Stimulated activated CD4-positive, alpha-beta T cell treated with anti-CD3 and anti-CD28 coated beads, Interleukin-1b, Interleukin-23, amount 100 ng/mL, for 4 hours (primary cell): Measurements from ENCODE around the gene UGGT2.
"Not testable (repeated sequence)": the region's sequence is repeated elsewhere in the genome, so short reads cannot be mapped to it uniquely, and the experiment has no call there.

Experiments
- DNase-seq, 2 donors: peaks; one replicate each; pipeline ENCODE4 v3.0.0-alpha.2; 2020; ENCODE audit warnings: low read depth in 2 of 2

The UGGT2 gene

DNA sequence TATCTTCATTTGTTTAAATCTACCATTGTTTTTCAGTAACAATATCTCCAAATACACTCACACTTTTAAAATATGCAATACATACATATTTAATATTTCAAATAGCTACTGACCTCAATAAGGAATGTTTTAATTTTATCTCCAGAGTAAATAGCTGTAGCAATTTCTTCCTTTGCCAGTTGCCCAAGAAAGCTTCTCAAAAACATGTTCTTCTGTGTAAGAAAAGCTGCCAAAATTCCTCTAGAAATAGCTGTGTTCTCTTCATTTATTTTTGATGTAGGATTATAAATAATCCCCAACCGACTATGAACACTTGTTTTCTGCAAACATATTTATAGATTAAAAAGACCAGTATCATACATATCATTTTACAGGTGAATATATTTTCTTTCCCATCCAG is 150.5 kb downstream of the UGGT2 start:
- DNase-seq = no peak

GRCh38 chr13:95898256-95898655 is 154.9 kb downstream of the UGGT2 start:
- no peak for DNase-seq

- DNase-seq = no peak
These were observed 156.9 kb downstream of the UGGT2 start for GRCh38 chr13:95896301-95896700.

DNA sequence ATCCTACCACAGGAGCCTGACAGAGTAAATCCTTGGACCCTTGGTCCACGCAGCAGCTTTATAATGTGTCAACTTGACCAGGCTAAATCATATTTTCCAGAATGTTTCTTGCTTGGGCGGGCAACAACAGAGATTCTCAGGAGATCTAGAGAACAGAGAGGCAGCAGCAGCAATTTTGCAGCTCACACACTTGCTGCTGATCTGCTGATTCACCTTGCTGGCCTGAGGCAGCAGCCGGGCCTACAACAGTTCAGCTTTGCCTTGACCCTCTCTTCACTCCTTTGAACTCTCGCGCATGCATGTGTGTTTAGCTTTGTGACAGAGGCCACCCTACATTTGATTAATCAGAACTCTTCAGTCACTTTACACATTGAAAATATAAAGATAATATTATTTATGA is 159.3 kb downstream of the UGGT2 start:
- no peak for DNase-seq

- DNase-seq = no peak
These were observed 171.1 kb downstream of the UGGT2 start for GRCh38 chr13:95882121-95882520.

GRCh38 chr13:95880331-95880730 is 172.9 kb downstream of the UGGT2 start:
- DNase-seq = no peak

- no peak for DNase-seq
These were observed 178.9 kb downstream of the UGGT2 start for GRCh38 chr13:95874286-95874685.

DNA sequence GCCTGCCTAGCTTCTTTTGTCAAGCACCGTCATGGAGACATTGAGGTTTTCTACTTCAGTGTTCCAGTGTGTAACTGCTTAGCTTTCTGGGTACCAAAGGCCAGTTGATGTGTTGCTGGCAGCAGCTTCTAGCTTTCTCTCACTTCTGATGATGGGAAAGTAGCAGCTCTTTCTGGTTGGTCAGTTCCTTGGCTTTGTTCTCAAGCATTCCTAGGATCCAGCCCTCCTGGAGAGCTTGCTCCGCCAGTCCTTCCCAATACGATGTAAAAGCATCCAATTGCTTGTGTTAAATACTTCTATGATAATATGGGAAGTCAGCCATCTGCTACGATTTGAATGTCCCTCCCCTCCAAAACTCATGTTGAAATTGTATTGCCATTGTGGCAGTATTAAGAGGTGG is 182.8 kb downstream of the UGGT2 start:
- no peak for DNase-seq

DNA sequence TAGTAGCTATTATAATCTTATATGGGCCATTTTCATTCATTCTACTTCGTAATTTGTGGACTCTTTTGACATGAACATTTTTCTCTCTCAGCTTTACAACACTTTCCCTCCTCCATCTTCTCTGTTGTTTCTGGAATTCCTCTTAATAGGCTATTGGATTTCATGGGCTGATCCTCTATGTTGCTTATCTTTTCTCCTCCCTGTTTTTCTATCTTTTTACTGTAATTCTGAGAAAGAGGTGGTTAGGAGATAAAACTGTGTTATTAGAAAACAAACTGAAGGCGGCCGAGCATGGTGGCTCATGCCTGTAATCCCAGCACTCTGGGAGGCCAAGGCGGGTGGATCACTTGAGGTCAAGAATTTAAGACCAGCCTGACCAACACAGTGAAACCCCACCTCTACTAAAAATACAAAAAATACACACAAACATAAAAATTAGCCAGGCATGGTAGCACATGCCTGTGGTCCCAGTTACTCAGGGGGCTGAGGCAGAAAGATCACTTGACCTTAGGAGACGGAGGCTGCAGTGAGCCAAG is 188.1 kb downstream of the UGGT2 start:
- DNase-seq = no peak

DNA sequence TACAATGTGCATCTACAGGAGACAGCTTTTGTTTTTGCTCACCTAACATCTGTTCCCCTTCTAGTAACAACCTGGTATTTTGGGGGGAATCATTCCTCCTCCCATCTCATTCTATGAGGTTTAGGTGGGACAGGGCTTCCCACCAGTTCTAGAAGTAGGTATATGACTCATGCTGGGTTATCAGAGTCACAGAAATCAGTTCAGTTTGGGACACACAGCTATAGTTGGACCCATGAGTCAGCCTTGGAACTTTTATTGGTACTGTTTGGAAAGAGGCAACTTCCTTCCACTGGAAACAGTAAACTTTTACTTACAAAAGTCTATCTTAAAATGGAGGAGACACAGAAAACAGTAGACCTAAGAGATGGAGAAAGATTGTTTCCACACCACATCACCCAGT is 190.8 kb downstream of the UGGT2 start:
- DNase-seq = no peak

DNA sequence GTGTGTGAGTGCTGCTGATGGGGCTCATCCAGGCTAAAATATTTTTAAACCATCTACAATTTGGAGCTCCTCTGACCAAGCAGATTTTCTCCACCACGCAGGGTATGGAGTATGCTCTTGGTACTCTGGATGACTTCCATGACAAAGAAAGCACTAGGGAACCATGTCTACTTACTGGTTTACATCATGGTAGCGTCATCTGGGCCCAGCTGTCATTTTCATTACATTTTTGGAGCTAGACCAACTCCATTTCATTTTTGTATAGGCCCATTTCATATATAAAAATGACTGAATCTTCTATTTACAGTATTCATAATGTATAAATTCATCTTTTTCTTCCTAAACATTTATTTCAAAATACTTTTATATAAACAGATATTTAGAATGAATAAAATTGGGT is 191.9 kb downstream of the UGGT2 start:
- DNase-seq = no peak

GRCh38 chr13:95858286-95859075 is 194.7 kb downstream of the UGGT2 start:
- no peak for DNase-seq

DNA sequence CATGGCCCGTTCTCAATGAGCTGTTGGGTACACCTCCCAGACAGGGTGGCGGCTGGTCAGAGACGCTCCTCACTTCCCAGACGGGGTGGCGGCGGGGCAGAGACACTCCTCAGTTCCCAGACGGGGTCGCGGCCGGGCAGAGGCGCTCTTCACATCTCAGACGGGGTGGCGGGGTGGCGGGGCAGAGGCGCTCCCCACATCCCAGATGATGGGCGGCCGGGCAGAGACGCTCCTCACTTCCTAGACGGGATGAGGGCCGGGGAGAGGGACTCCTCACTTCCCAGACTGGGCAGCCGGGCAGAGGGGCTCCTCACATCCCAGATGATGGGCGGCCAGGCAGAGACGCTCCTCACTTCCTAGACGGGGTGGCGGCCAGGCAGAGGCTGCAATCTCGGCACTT is 207.5 kb downstream of the UGGT2 start:
- not testable (repeated sequence) for DNase-seq

DNA sequence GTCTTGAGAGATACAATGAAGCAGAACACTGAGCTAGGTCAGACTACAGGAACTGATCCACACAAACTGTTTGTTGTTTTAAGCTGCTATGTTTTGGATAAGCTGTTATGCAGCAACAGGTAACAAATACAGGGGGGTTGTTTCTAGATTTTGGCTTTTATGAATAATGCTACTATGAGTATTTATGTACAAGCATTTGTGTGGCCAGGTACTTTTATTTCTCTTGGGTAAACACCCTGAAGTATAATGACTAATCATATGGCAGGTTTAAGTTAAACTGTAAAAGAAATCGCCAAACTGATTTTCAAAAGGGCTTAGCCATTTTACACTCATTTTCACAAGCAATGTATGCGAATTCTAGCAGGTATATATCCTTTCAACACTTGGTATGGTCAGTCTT is 210.3 kb downstream of the UGGT2 start:
- DNase-seq = no peak

GRCh38 chr13:95841894-95842293 is 211.3 kb downstream of the UGGT2 start:
- no peak for DNase-seq

DNA sequence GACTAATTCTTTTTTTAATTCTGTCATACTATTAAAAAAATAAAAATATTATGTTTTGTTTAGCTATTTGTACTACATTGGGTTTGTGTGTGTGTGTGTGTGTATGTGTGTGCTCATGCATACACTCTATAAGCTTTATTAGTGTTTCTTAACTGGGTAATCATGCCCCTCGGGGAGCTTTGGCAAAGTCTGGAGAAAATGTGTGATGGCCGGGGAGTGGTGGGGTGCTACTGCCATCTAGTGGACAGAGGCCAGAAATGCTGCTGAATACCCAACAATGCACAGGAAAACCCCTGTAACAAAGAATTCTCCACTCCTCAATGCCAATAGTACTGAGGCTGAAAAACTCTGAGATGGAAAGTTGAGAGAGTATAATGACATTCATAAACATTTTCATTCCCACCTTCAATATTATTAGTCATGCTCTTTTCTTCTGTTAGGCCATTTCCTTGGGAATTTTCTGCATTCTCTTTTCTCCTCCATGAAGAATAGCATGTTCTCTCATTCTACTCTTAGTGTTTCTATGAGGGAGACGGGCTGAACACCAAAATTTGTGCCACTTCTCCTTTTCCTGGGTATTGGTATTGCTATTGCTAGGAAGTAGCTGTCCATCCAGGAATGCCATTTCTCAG is 219.0 kb downstream of the UGGT2 start:
- DNase-seq = peak; percentile 39 to 59

DNA sequence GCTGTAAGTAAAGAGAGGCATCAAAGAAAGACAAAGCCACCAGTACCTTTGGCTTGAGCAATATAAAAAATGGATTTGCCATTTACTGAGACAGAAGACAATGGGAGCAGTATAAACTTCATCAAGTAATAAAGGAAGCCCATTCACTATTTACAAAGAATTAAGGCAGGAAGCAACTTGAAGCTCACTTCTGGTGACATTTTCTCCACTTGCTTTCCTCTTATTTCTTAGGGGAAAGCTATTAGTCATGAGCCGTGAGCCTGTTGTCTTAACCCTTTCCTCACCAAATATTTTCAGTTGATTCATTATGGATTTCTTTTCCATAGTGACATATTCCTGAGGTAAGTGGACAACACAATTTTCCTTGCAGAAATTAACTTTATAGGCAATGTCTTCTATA is 219.5 kb downstream of the UGGT2 start:
- no peak for DNase-seq

- no peak for DNase-seq
These were observed 220.1 kb downstream of the UGGT2 start for GRCh38 chr13:95833126-95833525.

- DNase-seq = no peak
These were observed 230.9 kb downstream of the UGGT2 start for GRCh38 chr13:95822303-95822702.

DNA sequence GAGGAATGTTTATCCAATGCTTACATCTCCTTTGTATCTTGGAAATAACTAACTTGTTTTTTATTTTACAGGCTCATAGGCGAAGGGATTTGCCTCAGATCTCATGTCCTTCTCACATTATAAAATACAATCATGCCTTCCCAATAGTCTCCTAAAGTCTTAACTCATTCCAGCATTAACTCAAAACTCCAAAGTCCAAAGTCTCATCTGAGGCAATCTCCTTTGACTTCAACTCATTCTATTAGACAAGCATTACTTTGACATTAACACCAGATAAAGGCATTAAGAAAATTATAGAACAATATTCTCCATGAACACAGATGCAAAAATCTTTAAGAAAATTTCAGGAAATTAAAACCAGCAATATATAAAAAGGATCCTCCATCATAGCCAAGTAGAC is 238.7 kb downstream of the UGGT2 start:
- no peak for DNase-seq

DNA sequence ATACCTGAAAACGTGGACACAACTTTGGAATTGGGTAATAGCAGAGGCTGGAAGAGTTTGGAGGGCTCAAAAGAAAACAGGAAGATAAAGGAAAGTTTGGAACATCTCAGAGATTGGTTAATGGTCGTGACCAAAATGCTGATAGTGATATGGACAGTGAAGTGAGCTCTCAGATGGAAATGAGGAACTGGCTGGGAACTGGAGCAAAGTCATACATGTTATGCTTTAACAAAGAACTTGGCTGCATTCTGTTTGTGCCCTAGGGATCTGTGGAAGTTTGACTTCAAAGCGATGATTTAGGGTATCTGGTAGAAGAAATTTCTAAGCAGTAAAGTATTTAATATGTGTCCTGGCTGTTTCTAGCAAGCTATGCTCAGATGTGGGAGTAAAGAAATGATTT is 240.1 kb downstream of the UGGT2 start:
- no peak for DNase-seq

DNA sequence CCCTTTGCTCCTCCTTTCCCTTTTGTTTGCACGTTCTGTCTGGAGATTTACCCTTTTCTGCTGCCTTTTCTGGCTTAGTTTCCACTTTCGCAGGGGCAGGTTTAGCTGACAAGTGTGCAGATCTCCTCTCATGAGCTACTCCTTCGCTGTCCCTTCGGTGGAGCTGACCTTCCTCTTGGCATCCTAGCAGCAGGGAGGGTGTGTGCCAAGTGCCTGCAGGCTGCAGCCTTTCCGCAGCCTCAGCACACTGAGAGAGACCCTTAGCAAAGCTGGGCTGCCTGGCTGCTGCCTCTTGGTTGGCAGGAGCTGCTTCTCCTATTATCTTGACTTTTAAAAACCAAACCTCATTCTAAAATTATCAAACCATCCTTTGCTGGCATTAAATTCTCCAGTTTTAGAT is 243.8 kb downstream of the UGGT2 start:
- DNase-seq = no peak

DNA sequence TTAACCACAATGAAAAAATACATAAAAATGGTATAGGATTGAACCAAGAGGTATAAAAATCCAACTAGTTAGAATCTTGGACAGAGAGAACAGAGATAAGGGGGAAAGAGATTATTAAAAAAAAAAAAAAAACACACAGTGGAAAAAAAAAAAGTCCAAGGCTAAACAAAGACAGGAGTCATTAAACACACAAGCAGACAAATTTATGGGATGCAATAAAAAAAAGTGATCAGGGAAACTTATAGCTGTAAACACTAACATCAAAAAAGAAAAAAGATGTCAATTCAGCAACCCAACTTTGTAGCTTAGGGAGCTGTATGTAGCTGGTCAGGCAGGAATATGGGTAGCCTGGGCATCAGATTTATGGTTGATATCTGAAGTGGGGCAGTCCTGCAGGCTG is 247.3 kb downstream of the UGGT2 start:
- no peak for DNase-seq
